Coronary artery (tissue), 2 donors: ENCODE results near the gene MERTK.
"Not testable (repeated sequence)": the region's sequence is repeated elsewhere in the genome, so short reads cannot be mapped to it uniquely, and the experiment has no call there.

Source experiments
- DNase-seq: peaks from one replicate; pipeline ENCODE4 v3.0.0-alpha.2; 2017; ENCODE audit warnings: low spot score
- H3K27ac ChIP-seq, 2 donors: fragments of 200-600 bp; sonication (generic); one replicate each; pipeline ENCODE4 v1.5.1; 2016 to 2019
- H3K4me3 ChIP-seq: fragments of 200-600 bp; sonication (generic); 2 replicates; pipeline ENCODE4 v1.5.1; 2016; ENCODE audit warnings: mild to moderate bottlenecking, moderate library complexity
- CTCF ChIP-seq: fragments of 200-600 bp; sonication (generic); IDR thresholded peaks from one replicate; pipeline ENCODE4 v1.5.1; 2019; ENCODE audit warnings: antibody characterized with exemption

Gene MERTK

GRCh38 chr2:111961663-111962062 is 63.3 kb downstream of the MERTK start:
- DNase-seq, result no peak
- H3K27ac ChIP-seq, result no peak overlapping the region
- no peak for TF ChIP-seq CTCF
- H3K4me3 ChIP-seq, result no peak overlapping the region

DNA sequence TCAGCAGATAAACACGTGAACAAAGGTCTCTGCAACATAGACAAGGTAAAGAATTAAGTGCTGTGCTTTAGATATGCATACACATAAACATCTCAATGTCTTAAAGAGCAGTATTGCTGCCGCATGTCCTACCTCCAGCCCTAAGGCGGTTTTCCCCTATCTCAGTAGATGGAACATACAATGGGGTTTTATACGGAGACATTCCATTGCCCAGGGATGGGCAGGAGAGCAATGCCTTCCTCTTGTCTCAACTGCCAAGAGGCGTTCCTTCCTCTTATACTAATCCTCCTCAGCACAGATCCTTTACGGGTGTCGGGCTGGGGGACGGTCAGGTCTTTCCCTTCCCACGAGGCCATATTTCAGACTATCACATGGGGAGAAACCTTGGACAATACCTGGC is 64.7 kb downstream of the MERTK start:
- DNase-seq, H3K4me3 ChIP-seq, H3K27ac ChIP-seq: not testable (repeated sequence)

- not testable (repeated sequence) for DNase-seq, H3K27ac ChIP-seq, H3K4me3 ChIP-seq
These were observed 65.1 kb downstream of the MERTK start for GRCh38 chr2:111963508-111963907.

DNA sequence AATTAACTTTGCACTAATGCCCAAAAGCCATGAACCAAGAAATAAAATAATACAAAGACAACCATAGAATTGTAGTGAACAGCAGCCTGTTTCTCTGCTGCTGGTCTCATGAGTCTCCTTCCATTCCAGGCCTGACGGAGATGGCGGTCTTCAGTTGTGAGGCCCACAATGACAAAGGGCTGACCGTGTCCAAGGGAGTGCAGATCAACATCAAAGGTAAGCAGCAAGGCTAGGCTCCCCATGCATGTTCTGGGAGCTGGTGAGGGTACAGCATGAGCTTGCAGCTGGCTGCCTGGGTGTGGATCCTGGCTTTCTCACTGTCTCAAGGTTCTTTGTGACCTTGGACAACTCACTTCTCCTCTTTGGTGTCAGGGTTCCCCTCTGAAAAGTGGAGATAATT is 66.7 kb downstream of the MERTK start:
- H3K27ac ChIP-seq, result peak overlapping the region in 1 of 2 donors; percentile 65
- H3K4me3 ChIP-seq, result no peak overlapping the region
- no peak for DNase-seq
- no peak for TF ChIP-seq CTCF

DNA sequence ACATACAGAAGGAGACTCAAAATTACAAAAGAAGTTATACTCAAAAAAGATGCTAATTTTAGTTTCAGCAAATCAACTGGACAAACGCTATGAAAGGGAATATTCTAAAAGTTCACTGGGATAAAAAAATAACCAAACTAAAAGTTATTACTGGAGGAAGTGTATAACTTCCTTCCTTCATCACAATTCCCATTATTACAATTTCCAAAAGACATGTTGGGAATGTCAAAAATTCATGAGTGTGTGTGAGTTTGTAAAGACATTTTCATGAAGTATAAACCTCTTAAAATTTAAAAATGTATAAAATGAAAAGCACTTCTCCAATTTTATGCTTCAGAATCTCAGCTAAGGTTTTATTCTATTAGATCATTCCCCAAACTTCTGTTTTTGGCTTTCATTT is 67.8 kb downstream of the MERTK start:
- H3K27ac ChIP-seq, result peak overlapping the region in 1 of 2 donors; percentile 39
- TF ChIP-seq CTCF, result no peak

DNA sequence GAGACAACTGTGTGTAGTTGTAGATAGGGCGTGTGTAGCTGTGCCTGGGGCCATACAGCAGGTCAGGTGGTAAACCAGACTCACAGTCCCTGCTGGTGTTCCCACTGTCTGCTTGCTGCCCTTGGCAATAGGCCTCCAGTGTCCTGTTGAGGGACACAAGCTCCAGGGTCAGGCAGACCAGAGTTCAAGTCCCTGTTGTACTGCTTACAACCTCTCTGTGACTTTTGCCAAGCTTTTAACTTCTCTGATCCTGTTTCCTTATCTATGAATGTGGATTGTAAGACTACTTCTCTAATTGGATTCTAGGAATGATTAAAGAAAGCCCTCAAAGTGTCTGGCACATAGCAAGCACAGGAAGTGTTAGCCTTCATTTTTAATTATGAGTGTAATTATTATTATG is 68.6 kb downstream of the MERTK start:
- no peak overlapping the region for H3K4me3 ChIP-seq
- peak overlapping the region in 1 of 2 donors; percentile 55 for H3K27ac ChIP-seq
- TF ChIP-seq CTCF, result no peak
- DNase-seq, result no peak

More for the DNA sequence above, 67.8 kb downstream of the MERTK start:
- H3K4me3 ChIP-seq, result no peak overlapping the region
- no peak for DNase-seq

DNA sequence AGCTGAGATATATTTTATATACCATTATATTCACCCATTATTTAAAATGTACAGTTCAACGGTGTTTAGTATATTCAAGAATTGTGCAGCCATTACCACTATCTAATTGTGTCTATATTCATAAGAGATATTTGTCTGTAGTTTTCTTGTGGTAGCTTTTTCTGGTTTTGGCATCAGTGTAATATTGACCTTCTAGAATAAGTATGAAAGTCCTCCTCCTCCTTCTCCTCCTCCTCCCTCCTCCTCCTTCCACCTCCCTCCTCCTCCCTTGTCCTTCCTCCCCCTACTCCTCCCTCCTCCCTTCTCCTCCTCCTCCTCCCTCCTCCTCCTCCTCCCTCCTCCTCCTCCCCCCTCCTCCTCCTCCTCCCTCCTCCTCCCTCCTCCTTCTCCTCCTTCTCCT is 72.0 kb downstream of the MERTK start:
- H3K27ac ChIP-seq, result no peak overlapping the region
- no peak for DNase-seq
- TF ChIP-seq CTCF, result no peak
- H3K4me3 ChIP-seq, result no peak overlapping the region

DNA sequence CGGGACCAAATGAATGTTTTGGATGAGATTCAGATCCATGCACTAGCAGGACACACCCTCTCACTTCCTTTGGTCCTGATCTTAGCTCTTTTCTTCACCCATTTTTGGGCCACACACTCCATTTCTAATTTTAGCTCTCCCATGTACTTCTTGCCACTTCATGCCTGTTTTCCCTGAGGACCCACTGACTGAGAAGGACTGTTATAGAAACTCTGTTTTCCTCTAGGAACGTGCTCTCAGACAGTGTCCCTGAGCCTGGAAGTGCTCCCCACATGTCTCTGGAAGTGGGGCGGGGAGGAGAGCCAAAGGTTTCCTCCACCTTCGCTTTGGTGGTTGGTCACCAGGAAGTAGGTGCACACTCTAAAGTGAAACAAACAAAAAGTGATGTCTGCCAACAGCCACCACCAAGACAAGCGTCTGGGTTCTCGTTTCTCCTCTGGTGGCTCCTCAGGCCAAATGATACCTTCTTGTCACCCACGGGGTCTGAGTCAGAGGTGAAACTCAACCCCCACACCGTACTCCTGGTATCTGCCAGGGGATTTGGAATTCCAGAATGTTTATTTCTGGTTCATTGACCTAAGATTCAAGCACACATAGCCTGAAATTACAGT is 74.7 kb downstream of the MERTK start:
- Histone ChIP-seq H3K27ac (peak overlapping the region; percentile 78 to 83), H3K4me3 (peak overlapping the region; percentile 52)
- no peak for TF ChIP-seq CTCF
- peak; percentile 77 for DNase-seq
